ENCODE results near the gene SH3GL1. TPM values are rescaled to one million over a fixed set of nuclear protein-coding genes. Genes with fewer than 3 reads are reported as not detected.

SH3GL1 gene
- total RNA-seq, 1 experiment from 2014 or later: 59.8 TPM

GRCh38 chr19:4369109-4369887 is 31.0 kb downstream of the SH3GL1 start:
- intact Hi-C loops (cut with micrococcal nuclease): no loop called here
- TF ChIP-seq EZH2phosphoT487 (IDR thresholded peaks at IDR 0.05; ENCODE audit: borderline replicate concordance, low read length) (no peak), EZH2 (IDR thresholded peaks at IDR 0.05; ENCODE audit: low read length, unreplicated experiment) (no peak)
- TF ChIP-seq, protein P1, sequence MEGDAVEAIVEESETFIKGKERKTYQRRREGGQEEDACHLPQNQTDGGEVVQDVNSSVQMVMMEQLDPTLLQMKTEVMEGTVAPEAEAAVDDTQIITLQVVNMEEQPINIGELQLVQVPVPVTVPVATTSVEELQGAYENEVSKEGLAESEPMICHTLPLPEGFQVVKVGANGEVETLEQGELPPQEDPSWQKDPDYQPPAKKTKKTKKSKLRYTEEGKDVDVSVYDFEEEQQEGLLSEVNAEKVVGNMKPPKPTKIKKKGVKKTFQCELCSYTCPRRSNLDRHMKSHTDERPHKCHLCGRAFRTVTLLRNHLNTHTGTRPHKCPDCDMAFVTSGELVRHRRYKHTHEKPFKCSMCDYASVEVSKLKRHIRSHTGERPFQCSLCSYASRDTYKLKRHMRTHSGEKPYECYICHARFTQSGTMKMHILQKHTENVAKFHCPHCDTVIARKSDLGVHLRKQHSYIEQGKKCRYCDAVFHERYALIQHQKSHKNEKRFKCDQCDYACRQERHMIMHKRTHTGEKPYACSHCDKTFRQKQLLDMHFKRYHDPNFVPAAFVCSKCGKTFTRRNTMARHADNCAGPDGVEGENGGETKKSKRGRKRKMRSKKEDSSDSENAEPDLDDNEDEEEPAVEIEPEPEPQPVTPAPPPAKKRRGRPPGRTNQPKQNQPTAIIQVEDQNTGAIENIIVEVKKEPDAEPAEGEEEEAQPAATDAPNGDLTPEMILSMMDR (conservative IDR thresholded peaks at IDR 0.05; ENCODE audit: low read depth, low read length): no peak
- no peaks in the 10 kb centered on the region for H3K27me3 ChIP-seq (ENCODE audit: low read length)
- H3K9me3 ChIP-seq (ENCODE audit: low read length): no peaks in the 10 kb centered on the region
- H3K79me2 ChIP-seq (ENCODE audit: low read length): peaks cover 53% of the 10 kb centered on the region
- DNase-seq: no peak
- BruUV-seq (replicated peaks): no TSS peak
- no peak overlapping the region for H3K4me2 ChIP-seq (ENCODE audit: low read length)
- H3K36me3 ChIP-seq (ENCODE audit: low read depth, low read length): no peaks in the 10 kb centered on the region
- H3K27ac ChIP-seq (ENCODE audit: low read length): no peak overlapping the region
- peaks cover 12% of the 10 kb centered on the region for H3K4me1 ChIP-seq (ENCODE audit: insufficient read depth, low read length)
- no peak overlapping the region for H2AFZ ChIP-seq (ENCODE audit: low read length)
- no peak for ATAC-seq
- no peaks in the 10 kb centered on the region for H4K20me1 ChIP-seq (ENCODE audit: low read length)
- no peak overlapping the region for H3K9ac ChIP-seq (ENCODE audit: low read length)
- POLR2A ChIA-PET (ENCODE audit: unreplicated experiment): interaction anchor here (0.7 kb wide), 1 partner anchor 102 kb away, joined by 4 read pairs; no protein-coding TSS in a partner anchor
- H3F3A ChIP-seq (ENCODE audit: low read length, unreplicated experiment): no peaks in the 10 kb centered on the region
- H3K9me2 ChIP-seq (replicated peaks; ENCODE audit: low read length): no peaks in the 10 kb centered on the region
- no peak overlapping the region for H3K4me3 ChIP-seq (ENCODE audit: low read length)
- CTCF ChIA-PET: no interaction called here

GRCh38 chr19:4368128-4368820 is 32.1 kb downstream of the SH3GL1 start:
- Histone ChIP-seq H3K4me2 (ENCODE audit: low read length) (no peak overlapping the region), H4K20me1 (ENCODE audit: low read length) (no peaks in the 10 kb centered on the region), H2AFZ (ENCODE audit: low read length) (no peak overlapping the region), H3K27ac (ENCODE audit: low read length) (no peak overlapping the region), H3K27me3 (ENCODE audit: low read length) (no peaks in the 10 kb centered on the region), H3K36me3 (ENCODE audit: low read depth, low read length) (no peaks in the 10 kb centered on the region), H3F3A (ENCODE audit: low read length, unreplicated experiment) (no peaks in the 10 kb centered on the region), H3K79me2 (ENCODE audit: low read length) (peaks cover 42% of the 10 kb centered on the region), H3K9me3 (ENCODE audit: low read length) (no peaks in the 10 kb centered on the region), H3K9me2 (replicated peaks; ENCODE audit: low read length) (no peaks in the 10 kb centered on the region), H3K9ac (ENCODE audit: low read length) (no peak overlapping the region), H3K4me3 (ENCODE audit: low read length) (no peak overlapping the region), H3K4me1 (ENCODE audit: insufficient read depth, low read length) (peaks cover 1% of the 10 kb centered on the region; the same call in 1 of the 2 replicates)
- BruUV-seq (replicated peaks): no TSS peak
- TF ChIP-seq EZH2phosphoT487 (IDR thresholded peaks at IDR 0.05; ENCODE audit: borderline replicate concordance, low read length): no peak
- TF ChIP-seq EZH2 (IDR thresholded peaks at IDR 0.05; ENCODE audit: low read length, unreplicated experiment): no peak
- TF ChIP-seq, protein P1 (conservative IDR thresholded peaks at IDR 0.05; ENCODE audit: low read depth, low read length): no peak
- ChIA-PET CTCF (no interaction called here), POLR2A (ENCODE audit: unreplicated experiment) (interaction anchor here (0.7 kb wide), 1 partner anchor 103 kb away, joined by 4 read pairs; no protein-coding TSS in a partner anchor)
- ATAC-seq (no peak), DNase-seq (no peak)
- intact Hi-C loops (cut with micrococcal nuclease): no loop called here

- no peak overlapping the region for H2AFZ ChIP-seq (ENCODE audit: low read length)
- no peak overlapping the region for H3K4me3 ChIP-seq (ENCODE audit: low read length)
- no peak overlapping the region for H3K4me2 ChIP-seq (ENCODE audit: low read length)
- no peaks in the 10 kb centered on the region for H3K36me3 ChIP-seq (ENCODE audit: low read depth, low read length)
- BruUV-seq (replicated peaks): no TSS peak
- no peaks in the 10 kb centered on the region for H3K9me3 ChIP-seq (ENCODE audit: low read length)
- intact Hi-C loops (cut with micrococcal nuclease): no loop called here
- ChIA-PET CTCF (no interaction called here), POLR2A (ENCODE audit: unreplicated experiment) (no interaction called here)
- DNase-seq: no peak
- no peak for ATAC-seq
- no peaks in the 10 kb centered on the region for H3F3A ChIP-seq (ENCODE audit: low read length, unreplicated experiment)
- no peaks in the 10 kb centered on the region for H3K9me2 ChIP-seq (replicated peaks; ENCODE audit: low read length)
- no peaks in the 10 kb centered on the region for H3K27me3 ChIP-seq (ENCODE audit: low read length)
- H3K79me2 ChIP-seq (ENCODE audit: low read length): peaks cover 37% of the 10 kb centered on the region
- H4K20me1 ChIP-seq (ENCODE audit: low read length): no peaks in the 10 kb centered on the region
- TF ChIP-seq, protein P1 (conservative IDR thresholded peaks at IDR 0.05; ENCODE audit: low read depth, low read length): no peak
- TF ChIP-seq EZH2 (IDR thresholded peaks at IDR 0.05; ENCODE audit: low read length, unreplicated experiment): no peak
- no peak for TF ChIP-seq EZH2phosphoT487 (IDR thresholded peaks at IDR 0.05; ENCODE audit: borderline replicate concordance, low read length)
- no peaks in the 10 kb centered on the region for H3K4me1 ChIP-seq (ENCODE audit: insufficient read depth, low read length)
- no peak overlapping the region for H3K9ac ChIP-seq (ENCODE audit: low read length)
- no peak overlapping the region for H3K27ac ChIP-seq (ENCODE audit: low read length)
Measured at GRCh38 chr19:4367781-4368127, 32.6 kb downstream of the SH3GL1 start.
